Panc1 (cell line): ENCODE results near the gene MYBPH.

Experiments used
- POLR2AphosphoS5 ChIP-seq: IDR thresholded peaks from 2 replicates; pipeline ENCODE4 v1.6.1; 2012; ENCODE audit warnings: mild to moderate bottlenecking, low read depth, low read length, moderate library complexity
- TCF7L2 ChIP-seq: IDR thresholded peaks from 2 replicates; pipeline ENCODE4 v1.6.1; 2011; ENCODE audit warnings: mild to moderate bottlenecking, low read depth, low read length, inconsistent platforms
- TF ChIP-seq, protein P1 (sequence below): fragments of 450-650 bp; IDR thresholded peaks from 2 replicates; pipeline ENCODE4 v1.5.1; 2017; ENCODE audit warnings: mild to moderate bottlenecking

DNA sequence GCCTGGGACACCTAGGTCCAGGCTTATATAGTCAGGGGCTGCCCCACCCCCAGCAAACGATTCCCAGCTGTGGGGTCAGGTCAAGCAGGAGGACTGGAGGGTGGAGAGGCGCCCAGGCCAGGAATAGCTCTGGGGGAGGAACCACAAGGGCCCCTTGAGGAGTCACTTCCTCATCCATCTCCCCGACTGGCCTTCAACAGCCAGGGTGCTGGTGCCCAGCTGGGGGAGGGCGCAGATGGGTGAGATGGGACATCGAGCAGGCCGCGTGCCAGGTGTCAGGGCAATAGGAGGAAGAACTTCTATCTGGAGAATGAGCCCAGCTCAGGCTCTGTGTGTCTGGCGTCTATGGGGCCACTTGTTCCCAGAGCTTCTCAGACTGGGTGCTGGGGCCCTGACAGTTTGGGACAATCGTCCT, 208 bp upstream of the MYBPH start:
- TF ChIP-seq TCF7L2 = no peak
- TF ChIP-seq, protein P1, sequence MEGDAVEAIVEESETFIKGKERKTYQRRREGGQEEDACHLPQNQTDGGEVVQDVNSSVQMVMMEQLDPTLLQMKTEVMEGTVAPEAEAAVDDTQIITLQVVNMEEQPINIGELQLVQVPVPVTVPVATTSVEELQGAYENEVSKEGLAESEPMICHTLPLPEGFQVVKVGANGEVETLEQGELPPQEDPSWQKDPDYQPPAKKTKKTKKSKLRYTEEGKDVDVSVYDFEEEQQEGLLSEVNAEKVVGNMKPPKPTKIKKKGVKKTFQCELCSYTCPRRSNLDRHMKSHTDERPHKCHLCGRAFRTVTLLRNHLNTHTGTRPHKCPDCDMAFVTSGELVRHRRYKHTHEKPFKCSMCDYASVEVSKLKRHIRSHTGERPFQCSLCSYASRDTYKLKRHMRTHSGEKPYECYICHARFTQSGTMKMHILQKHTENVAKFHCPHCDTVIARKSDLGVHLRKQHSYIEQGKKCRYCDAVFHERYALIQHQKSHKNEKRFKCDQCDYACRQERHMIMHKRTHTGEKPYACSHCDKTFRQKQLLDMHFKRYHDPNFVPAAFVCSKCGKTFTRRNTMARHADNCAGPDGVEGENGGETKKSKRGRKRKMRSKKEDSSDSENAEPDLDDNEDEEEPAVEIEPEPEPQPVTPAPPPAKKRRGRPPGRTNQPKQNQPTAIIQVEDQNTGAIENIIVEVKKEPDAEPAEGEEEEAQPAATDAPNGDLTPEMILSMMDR = no peak
- no peak for TF ChIP-seq POLR2AphosphoS5
